ENCODE data around the gene LAMB1.
"Not testable (repeated sequence)": the region's sequence is repeated elsewhere in the genome, so short reads cannot be mapped to it uniquely, and the experiment has no call there.

The LAMB1 gene

DNA sequence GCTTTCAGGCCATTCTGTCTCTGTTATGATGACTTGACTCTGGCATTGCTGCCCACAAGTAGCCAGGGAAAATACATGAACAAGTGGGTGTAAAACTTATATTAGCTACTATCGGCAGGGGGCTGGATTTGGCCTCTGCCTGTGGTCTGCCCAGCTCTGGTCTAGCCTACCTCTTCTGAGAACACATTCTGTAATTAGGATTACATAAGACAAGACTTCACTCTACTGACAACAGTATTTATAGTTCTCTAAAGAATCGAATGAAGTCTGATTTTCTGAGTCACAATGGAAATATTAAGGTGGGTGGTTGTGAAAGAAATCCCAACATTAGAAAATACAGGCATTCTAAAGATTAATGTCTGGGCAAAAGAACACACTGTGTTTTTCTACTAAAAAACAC, 56.5 kb downstream of the LAMB1 start:
- no peak for DNase-seq (ENCODE audit: low spot score)

DNA sequence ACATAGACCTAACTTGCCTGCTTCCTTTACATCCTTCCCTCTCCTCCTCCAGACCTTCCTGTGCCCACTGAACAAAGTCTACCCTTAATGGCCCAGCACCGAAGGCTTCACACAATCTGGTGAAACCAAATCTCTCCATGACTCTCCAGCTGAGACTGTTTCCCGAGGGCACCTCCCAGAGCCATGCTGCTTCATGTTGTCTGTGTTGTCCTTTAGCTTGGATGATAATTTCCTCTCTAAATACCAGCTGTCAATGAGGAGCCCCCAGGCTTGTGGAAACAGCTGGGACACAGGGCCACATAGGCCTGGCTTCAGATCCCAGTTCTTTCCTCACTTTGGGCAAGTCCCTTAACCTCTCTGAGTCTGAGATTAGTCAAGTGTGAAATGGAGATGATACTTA, 57.6 kb downstream of the LAMB1 start:
- no peak for DNase-seq (ENCODE audit: low spot score)

DNA sequence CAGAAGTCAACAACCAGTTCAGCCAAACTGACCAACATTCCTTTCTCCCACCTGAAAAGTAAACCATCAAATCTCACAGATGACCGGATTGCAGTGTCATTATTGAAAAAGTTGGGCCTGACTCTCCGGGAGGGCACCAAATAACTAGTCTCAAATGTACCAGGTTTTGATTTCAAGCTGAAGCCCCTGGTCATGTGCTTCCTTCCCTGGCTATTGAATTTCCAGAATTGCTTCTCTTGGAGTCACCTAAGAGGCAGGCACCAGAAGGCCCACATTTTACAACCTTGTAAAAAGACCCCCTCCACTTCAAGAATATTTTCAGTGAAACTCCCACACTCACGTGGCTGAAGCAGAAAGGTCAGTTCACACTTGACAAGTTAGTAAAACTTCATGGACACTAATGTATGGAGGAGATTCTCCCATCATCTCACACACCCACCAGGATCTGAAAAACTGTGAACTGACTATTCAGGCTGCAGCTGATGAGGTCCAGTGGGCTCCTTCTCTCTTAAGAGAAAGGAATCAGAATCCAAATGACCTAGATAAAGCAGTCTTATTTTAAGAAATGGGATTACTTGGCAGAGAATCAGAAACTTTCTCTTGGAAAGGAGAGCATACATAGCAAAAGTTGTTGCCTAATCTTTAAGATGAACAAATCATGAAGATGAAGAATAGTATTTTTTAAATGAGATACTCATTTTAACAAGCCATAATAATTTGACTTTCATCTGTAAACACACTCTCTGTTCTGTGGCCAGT, 58.4 kb downstream of the LAMB1 start:
- DNase-seq (ENCODE audit: low spot score): no peak

DNA sequence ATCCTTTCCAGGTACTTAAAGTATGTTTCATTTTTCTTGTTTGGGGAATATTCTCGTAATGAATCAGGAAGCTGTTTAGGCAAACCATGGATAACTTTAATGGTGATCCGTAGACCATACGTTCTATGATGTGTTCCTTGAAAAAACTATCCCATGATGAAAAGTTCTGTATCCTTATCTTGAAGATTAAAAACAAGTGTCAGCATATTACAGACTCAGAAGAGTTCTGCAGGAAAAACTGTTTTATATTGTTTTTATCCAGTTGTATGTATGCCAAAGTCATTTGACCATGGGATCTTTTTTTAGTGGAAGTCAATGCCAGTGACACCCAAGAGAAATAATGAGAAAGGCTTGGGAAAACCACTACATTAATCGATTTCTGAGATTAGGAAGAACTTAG, 59.9 kb downstream of the LAMB1 start:
- DNase-seq (ENCODE audit: low spot score): no peak

DNA sequence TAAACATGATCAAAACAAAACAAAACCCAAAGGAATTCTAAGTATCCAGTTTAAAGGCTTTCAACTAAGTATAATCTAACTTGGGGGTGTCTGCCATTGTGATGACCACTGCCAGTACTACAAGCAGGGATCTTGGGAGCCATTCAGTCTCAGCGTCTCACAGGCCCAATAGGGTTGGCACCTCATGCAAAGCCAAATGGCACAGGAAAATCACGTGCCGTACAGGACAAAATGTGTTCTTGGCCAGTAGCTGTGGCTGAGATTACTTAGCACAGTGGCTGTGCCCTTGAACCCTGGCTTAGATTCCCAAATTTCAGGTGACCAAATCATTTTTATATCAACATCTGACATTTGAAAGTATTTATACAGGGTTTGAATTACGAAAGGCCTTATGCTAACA, 62.0 kb downstream of the LAMB1 start:
- DNase-seq (ENCODE audit: low spot score): no peak

DNA sequence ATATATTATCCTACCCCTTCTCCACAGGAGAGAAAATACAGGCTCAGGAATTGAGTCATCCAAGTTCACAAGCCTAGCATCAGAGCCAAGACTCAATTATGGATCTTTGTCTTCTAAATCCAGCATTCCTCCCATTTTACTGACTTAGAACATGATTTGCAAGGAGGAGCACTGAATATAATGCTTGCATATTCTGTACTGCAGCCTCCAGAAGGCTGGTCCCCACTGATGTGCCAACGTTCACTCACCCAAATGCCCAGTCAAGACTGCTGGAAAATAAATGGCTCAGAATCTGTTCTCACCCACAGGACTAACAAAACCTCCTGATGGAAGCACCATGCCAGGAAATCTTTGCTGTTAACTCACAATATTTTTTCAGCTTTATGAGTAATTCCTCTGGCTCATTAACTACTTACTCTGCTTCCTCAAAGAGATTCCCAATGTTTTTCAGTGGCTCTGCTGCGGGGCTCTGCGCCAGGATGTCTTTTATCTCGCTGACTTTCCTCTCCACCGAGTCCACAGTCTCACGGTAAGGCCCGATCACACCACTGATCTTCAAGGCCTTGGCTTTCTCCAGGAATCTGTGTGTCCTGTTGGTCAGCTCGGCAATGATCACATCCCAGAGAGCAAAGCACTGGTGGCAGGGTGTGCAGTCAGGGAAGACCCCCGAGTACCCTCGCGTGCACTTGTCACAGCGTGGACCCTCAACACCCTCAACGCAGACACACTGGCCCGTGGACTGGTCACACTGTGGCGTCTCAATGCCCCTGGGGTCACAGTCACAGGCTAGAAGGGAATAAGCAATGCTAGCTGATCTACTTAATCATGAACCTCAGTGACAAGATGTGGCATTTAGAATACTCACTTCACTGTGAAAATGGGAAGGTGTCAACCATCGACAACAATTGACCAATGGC, 63.1 kb downstream of the LAMB1 start:
- no peak for DNase-seq (ENCODE audit: low spot score)

DNA sequence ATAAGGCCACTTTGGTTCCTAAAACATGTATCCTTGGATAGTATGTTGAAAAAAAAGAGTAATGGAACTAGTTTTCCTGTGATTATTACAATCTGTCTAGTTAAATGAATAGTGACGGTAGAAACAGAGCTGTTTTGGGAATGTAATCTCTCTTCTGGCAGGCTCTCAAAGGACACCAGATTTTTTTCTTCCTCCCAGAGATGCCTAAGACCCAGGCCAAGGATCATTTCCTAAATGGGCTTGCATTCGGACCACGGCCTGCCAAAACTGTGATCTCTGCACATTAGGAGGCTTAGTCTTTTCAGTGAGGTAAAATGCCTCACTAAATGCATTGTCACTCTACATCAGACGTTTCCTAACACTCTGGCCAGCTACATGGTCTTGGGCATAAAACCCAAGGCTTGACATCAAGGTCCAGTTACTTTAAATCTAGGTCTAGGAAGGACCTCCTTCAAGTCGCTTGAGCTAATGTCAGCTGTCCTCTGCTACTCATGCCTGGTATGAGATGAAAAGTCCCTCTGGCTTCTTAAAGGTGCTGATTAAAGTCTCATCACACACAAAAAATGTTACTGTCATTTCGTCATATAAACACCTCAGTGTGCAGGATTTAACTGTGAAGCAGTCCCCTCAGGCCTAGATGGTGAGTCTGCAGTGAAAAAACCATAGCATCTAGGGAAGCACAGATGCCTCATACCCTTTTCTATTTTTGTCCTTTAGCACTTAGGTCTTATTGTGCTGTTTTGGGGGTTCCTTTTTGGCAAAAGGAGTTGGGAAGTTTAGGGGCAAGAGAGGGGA, 64.3 kb downstream of the LAMB1 start:
- DNase-seq (ENCODE audit: low spot score): no peak

DNA sequence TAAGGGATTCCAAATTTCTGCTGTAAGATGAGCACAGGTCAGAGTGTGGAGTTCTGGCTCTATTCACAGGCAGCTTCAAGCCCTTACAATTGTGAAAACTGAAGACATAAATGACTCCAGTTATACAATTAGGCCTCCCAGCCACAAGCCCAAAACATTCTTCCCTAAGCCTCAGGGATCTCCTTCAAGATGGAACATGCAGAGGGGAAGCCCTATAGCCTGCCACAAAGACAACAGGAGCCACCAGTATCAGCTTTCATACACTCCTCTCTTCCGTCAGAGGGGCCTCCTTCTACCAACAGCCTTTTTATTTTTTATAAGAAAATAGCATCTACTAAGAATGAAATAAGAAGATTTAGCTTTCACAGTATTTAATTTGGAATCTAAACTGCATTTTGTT, 65.4 kb downstream of the LAMB1 start:
- DNase-seq (ENCODE audit: low spot score): no peak

DNA sequence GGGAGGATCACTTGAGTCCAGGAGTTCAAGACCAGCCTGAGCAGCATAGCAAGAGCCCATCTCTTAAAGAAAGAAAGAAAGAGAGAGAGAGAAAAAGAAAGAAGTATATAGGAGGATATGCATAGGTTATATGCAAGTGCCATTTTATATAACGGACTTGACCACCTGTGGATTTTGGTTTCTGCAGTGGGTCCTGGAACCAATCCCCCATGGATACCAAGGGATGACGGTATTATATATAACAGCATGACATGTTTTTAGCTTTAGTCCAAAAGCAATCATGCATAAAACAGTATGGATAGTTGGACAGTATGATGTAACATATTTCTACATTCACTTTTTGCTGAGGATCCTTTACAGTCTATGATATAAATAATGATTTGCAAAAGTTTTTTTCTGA, 66.6 kb downstream of the LAMB1 start:
- no peak for DNase-seq (ENCODE audit: low spot score)

DNA sequence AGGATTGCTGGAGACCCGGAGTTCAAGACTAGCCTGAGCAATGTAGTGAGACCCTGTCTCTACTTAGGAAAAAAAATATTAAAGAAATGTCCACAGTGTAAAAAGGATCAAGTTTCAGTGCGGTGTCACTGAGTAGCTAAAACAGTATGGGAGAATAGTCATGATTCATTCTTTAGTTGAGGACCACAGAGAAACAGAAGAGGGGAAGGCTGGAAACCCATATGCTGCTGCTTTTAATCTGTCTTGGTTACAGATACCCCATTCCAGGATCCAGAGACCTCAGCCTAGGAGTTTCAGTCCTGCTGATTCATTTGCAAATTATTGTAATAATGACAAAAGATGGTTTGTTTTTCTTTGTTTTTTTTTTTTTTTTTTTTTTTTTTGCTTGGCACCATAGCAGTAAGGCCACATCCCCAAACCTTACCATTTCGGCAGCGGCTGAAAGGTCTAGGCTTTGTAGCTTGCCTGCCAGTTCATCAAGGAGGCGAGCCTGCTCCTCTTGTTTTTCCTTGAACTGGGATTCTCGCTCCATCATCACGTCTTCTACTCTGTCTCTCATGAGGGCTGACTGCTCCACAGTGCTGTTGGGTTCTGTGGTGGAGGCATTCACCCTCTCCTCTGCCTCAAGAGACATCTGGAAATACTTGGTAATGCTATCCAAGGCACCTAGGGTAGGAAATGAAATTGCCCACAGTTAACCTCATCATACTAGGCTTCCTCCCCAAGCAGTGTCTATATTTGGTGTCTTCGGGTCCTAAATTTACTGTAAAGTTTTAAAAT, 67.8 kb downstream of the LAMB1 start:
- no peak for DNase-seq (ENCODE audit: low spot score)

DNA sequence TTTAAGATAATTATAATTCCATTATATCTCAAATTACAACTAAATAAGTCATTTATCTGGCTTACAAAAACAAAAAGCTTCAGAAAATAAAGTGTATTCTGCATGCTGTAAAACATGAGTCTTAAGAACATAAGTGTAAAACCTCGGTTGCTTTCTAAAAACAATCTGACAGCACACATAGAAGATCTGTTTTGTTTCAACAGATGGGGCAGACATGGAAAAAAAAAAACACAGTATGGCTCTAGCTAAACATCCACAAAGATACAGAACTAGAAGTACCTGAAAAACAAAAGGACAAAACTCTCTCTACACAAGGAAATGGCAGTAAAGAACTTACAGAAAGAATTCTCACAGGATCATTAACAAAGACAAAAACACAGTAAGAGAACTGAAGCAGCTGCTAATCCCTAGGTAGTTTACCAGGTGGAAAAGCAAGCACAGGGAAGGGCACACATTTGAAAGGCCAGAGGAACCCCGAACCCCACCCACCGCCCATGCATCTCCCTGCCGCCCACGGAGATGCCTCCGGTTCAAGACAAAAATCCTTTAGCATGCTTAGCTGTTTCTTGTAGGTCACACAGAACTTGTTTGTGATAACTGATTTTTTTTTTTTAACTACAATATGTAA, 69.5 kb downstream of the LAMB1 start:
- DNase-seq (ENCODE audit: low spot score): no peak

DNA sequence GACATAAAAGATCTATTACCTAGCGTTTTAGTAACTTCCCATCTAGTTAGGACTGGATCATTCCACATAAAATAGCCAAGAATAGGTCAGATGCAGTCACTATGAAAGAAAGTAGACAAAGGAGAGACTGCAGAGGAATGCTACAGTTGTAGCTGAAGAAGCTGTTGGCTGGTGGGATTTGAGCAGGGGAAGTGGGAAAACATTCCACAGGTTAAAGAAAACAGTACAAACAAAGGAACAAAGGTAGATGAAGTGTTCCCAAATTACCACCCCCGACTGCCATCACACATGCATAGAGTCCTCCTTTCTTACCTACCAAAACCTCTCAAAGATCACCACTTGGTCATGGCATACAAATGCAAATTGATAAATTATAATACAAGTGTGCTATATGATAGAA, 70.2 kb downstream of the LAMB1 start:
- DNase-seq (ENCODE audit: low spot score): no peak

DNA sequence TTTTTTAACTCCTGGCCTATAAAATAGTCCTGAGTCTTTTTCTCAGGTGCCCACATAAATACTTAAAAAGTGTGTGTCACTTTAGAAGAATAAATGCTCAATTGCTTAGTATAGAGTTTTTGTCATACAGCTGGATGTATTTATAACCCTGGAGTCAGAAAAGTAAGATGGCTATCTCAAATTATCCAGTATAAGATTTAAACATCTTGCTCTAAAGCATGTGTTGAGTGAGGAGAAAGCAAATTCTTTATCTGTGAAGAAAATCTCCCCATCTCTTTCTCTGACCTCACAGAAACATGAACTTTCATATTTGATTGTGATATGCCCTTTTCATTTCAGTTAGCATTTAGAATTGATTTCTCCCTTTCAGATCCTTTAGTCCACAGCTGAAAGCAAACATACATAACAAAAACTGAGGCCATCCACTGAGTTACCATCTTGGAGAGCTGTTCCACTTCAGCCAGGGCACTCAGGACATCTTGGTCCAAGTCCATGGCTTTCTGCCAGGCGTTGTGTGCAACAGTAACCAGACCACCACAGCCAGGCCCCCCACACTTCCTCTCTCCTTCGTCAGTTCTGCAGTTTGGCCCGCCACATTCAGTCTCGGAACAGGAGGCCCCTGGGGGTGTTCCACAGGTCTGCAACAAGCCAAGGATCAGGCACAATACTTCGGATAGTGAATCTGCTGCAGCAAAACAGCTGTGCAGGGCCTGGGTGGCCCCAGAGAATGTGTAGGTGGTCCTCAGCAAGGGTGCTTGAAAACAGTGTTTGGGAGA, 71.0 kb downstream of the LAMB1 start:
- DNase-seq (ENCODE audit: low spot score): no peak

DNA sequence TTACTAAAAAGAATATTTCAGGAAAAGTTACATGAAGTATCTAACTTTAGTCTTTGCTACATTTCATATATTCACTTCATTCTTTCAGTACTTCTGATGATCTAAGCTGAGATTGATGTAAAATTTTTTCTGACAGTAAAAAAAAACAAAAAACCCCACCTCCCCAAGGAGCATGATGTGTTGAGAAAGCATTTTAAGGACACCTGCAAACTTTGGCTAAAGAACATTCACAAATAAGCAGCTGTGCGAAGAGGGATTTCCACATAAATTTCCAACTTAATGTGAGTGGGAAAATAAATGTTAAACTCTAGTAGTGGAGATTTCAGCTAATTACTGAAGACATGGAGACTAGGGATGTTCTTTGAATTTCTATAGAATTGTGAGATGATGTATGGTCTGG, 76.5 kb downstream of the LAMB1 start:
- no peak for DNase-seq (ENCODE audit: low spot score)

DNA sequence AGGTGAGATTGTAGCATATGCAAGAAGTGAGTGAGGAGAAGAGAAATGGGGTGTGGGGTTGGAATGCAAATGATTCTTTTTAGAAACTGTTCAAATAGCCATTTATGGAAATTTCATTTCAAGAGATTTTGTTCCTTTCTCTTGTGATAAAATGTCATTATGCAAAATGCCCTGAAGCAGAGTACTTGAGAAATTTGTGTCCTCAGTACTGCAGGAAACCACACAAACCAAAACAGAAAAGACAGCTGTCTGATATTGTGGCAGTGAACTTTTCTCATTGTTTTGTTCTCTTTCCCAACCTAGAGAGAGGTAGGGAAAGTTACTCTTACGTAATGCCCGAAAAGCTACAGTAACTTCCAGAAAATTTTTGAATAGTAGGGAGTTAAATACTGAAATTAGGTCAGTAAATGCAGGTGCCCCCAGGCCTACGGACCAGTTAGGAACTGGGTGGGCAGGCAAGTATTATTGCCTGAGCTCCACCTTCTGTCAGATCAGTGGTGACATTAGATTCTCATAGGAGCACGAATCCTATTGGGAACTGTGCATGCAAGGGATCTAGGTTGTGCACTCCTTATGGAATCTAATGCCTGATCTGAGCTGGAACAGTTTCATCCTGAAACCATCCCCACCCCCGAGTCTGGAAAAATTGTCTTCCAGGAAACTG, 78.0 kb downstream of the LAMB1 start:
- no peak for DNase-seq (ENCODE audit: low spot score)

DNA sequence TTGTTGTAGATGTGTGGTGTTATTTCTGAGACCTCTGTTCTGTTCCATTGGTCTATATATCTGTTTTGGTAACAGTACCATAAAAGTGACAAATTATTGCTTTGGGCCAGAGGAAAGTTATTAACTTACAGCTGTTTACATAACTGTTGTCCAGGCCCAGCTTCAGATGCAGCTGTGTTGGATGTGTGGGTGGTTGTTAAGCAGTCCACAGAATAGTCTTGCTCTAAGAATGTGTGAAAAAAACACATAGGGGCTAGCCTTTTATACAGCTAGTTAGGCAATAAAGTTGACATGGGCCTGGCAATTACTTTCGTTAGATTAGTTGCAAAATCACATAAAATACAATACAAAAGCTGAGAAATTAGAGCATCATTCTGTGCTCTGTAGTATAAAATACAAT, 80.1 kb downstream of the LAMB1 start:
- DNase-seq (ENCODE audit: low spot score): no peak

DNA sequence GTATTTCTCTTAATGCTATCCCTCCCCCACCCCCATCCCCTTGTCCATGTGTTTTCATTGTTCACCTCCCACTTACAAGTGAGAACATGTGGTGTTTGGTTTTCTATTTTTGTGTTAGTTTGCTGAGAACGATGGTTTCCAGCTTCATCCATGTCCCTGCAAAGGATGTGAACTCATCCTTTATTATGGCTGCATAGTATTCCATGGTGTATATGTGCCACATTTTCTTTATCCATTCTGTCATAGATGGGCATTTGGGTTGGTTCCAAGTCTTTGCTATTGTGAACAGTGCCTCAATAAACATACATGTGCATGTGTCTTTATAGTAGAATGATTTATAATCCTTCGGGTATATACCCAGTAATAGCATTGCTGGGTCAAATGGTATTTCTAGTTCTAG, 81.1 kb downstream of the LAMB1 start:
- DNase-seq (ENCODE audit: low spot score): not testable (repeated sequence)

DNA sequence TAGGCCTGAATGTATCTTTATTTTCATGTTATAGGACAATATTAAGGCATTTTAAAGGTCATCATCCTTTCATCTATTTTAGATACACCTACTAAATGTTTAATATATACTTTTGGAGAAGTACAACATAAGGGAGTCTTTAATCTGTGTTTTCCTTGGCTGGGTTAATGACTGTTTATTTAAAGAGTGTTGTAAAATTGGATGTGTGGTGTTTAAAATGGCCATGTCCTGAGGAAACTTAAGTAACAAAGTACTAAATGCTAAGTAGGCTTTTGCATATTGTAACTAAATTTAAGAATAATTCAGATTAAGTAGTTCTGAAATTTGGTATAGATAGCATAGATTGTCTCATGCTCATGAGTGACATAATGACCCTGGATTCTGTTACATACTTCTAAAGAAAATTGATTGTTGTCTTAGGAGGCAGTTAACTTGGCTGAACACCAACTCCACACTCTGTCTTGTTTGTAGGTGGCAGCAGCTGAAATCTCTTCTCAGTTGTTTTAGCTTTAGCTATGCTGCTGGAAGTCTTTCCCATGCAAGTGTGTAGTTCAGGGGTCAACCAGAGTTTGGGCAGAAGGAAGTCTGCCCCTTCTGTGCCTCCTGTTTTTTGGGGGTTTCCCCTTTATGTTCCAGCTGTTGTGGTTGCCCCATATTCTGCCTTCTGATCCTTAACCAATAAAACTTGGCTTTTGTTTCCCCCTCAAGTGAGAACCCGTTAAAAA, 82.8 kb downstream of the LAMB1 start:
- no peak for DNase-seq (ENCODE audit: low spot score)

DNA sequence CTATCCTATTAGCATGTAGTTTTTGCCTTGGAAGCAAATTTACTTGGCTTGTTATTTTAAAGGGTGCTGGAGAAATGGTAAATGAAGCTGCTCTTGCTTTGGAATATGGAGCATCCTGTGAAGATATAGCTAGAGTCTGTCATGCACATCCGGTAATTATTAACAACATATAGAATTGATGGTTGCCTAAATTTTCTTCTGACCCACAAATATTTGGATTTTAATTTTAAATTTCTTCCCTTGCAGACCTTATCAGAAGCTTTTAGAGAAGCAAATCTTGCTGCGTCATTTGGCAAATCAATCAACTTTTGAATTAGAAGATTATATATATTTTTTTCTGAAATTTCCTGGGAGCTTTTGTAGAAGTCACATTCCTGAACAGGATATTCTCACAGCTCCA, 84.0 kb downstream of the LAMB1 start:
- DNase-seq (ENCODE audit: low spot score): no peak
